Measurements from ENCODE around the gene PTH1R. TPM values are rescaled to one million over a fixed set of nuclear protein-coding genes. Genes with fewer than 3 reads are reported as not detected.
"Not testable (repeated sequence)": the region's sequence is repeated elsewhere in the genome, so short reads cannot be mapped to it uniquely, and the experiment has no call there.

The PTH1R gene
- total RNA-seq, 1 donor from 2014 or later: 25.5 TPM

GRCh38 chr3:46910914-46911313, 33.4 kb downstream of the PTH1R start:
- not testable (repeated sequence) for DNase-seq (ENCODE audit: low spot score)

GRCh38 chr3:46912986-46913385, 35.5 kb downstream of the PTH1R start:
- no peak for DNase-seq (ENCODE audit: low spot score)

GRCh38 chr3:46913644-46914043, 36.1 kb downstream of the PTH1R start:
- DNase-seq (ENCODE audit: low spot score): no peak

GRCh38 chr3:46914849-46915248, 37.3 kb downstream of the PTH1R start:
- no peak for DNase-seq (ENCODE audit: low spot score)

- DNase-seq (ENCODE audit: low spot score): no peak
These were observed 37.8 kb downstream of the PTH1R start for GRCh38 chr3:46915297-46915822.

- no peak for DNase-seq (ENCODE audit: low spot score)
These were observed 38.8 kb downstream of the PTH1R start for GRCh38 chr3:46916278-46916677.

- no peak for DNase-seq (ENCODE audit: low spot score)
These were observed 39.3 kb downstream of the PTH1R start for GRCh38 chr3:46916799-46917198.

- no peak for DNase-seq (ENCODE audit: low spot score)
These were observed 39.7 kb downstream of the PTH1R start for GRCh38 chr3:46917257-46917656.

GRCh38 chr3:46918202-46918601, 40.7 kb downstream of the PTH1R start:
- DNase-seq (ENCODE audit: low spot score): no peak

- DNase-seq (ENCODE audit: low spot score): no peak
These were observed 41.1 kb downstream of the PTH1R start for GRCh38 chr3:46918634-46919033.

GRCh38 chr3:46921041-46921440, 43.5 kb downstream of the PTH1R start:
- DNase-seq (ENCODE audit: low spot score): no peak

GRCh38 chr3:46921871-46922271, 44.4 kb downstream of the PTH1R start:
- DNase-seq (ENCODE audit: low spot score): no peak

GRCh38 chr3:46922426-46922825, 44.9 kb downstream of the PTH1R start:
- no peak for DNase-seq (ENCODE audit: low spot score)

- DNase-seq (ENCODE audit: low spot score): no peak
These were observed 45.5 kb downstream of the PTH1R start for GRCh38 chr3:46922871-46923558.

- DNase-seq (ENCODE audit: low spot score): no peak
These were observed 46.2 kb downstream of the PTH1R start for GRCh38 chr3:46923559-46924350.

GRCh38 chr3:46924921-46925584, 47.5 kb downstream of the PTH1R start:
- no peak for DNase-seq (ENCODE audit: low spot score)

- no peak for DNase-seq (ENCODE audit: low spot score)
These were observed 48.0 kb downstream of the PTH1R start for GRCh38 chr3:46925585-46925934.

GRCh38 chr3:46926039-46926438, 48.5 kb downstream of the PTH1R start:
- no peak for DNase-seq (ENCODE audit: low spot score)

GRCh38 chr3:46926447-46926846, 48.9 kb downstream of the PTH1R start:
- DNase-seq (ENCODE audit: low spot score): no peak

GRCh38 chr3:46926871-46927717, 49.6 kb downstream of the PTH1R start:
- DNase-seq (ENCODE audit: low spot score): no peak

- no peak for DNase-seq (ENCODE audit: low spot score)
These were observed 50.2 kb downstream of the PTH1R start for GRCh38 chr3:46927718-46928073.

- no peak for DNase-seq (ENCODE audit: low spot score)
These were observed 50.8 kb downstream of the PTH1R start for GRCh38 chr3:46928282-46928681.
